Hepatocyte (in vitro differentiated cells): Measurements from ENCODE around the gene RIN3. TPM values are rescaled to one million over a fixed set of nuclear protein-coding genes. Genes with fewer than 3 reads are reported as not detected.

Experiments
- DNase-seq: peaks from one replicate; pipeline ENCODE4 v3.0.0-alpha.2; 2016; ENCODE audit warnings: low spot score
- H2AFZ ChIP-seq: fragments of 200-600 bp; sonication (generic); 2 replicates; pipeline ENCODE4 v1.6.0; 2016; ENCODE audit warnings: antibody characterized with exemption, mild to moderate bottlenecking
- H3K27ac ChIP-seq: fragments of 200-600 bp; sonication (generic); 2 replicates; pipeline ENCODE4 v1.5.1; 2016; ENCODE audit warnings: mild to moderate bottlenecking
- H3K27me3 ChIP-seq: fragments of 200-600 bp; sonication (generic); 2 replicates; pipeline ENCODE4 v1.6.1; 2016
- H3K36me3 ChIP-seq: fragments of 200-600 bp; sonication (generic); replicated peaks from 2 replicates; pipeline ENCODE4 v1.5.1; 2016; ENCODE audit warnings: low read depth; ENCODE audit not compliant: insufficient read depth
- H3K4me1 ChIP-seq: fragments of 200-600 bp; sonication (generic); 2 replicates; pipeline ENCODE4 v1.5.1; 2016; ENCODE audit warnings: mild to moderate bottlenecking, moderate library complexity; ENCODE audit not compliant: insufficient read depth
- H3K4me2 ChIP-seq: fragments of 200-600 bp; sonication (generic); 2 replicates; pipeline ENCODE4 v1.6.0; 2016
- H3K4me3 ChIP-seq: fragments of 200-600 bp; sonication (generic); 2 replicates; pipeline ENCODE4 v1.5.1; 2016; ENCODE audit warnings: mild to moderate bottlenecking
- H3K79me2 ChIP-seq: fragments of 200-600 bp; sonication (generic); 2 replicates; pipeline ENCODE4 v1.6.0; 2017; ENCODE audit warnings: mild to moderate bottlenecking
- H3K9me2 ChIP-seq: fragments of 200-600 bp; sonication (generic); replicated peaks from 2 replicates; pipeline ENCODE4 v1.6.0; 2017; ENCODE audit warnings: mild to moderate bottlenecking; ENCODE audit not compliant: insufficient read depth
- H3K9me3 ChIP-seq: fragments of 200-600 bp; sonication (generic); 2 replicates; pipeline ENCODE4 v1.5.1; 2016; ENCODE audit warnings: low read depth, mild to moderate bottlenecking
- H4K20me1 ChIP-seq: fragments of 200-600 bp; sonication (generic); 2 replicates; pipeline ENCODE4 v1.6.0; 2016; ENCODE audit warnings: mild to moderate bottlenecking; ENCODE audit not compliant: insufficient read depth, poor library complexity, severe bottlenecking
- EZH2 ChIP-seq: fragments of 200-600 bp; sonication (generic); IDR thresholded peaks from 2 replicates; pipeline ENCODE4 v1.6.1; 2016; ENCODE audit warnings: antibody characterized with exemption, mild to moderate bottlenecking, borderline replicate concordance
- EZH2phosphoT487 ChIP-seq: fragments of 200-600 bp; sonication (generic); IDR thresholded peaks from one replicate; pipeline ENCODE4 v1.6.1; 2018; ENCODE audit warnings: antibody characterized with exemption, mild to moderate bottlenecking, low read depth, moderate library complexity; ENCODE audit not compliant: unreplicated experiment, severe bottlenecking
- WGBS: methylation state at CpG from one replicate; pipeline ENCODE4 v1.1.6; 2016; ENCODE audit warnings: low lambda C conversion rate; ENCODE audit errors: missing lambda C conversion rate; 5-methylcytosine and 5-hydroxymethylcytosine counted together
- polyA plus RNA-seq: library from polyadenylated mRNA; unstranded; fragments of >200 nt; fragmentation: Nextera tagmentation; extraction: Ambion mirVana; gene quantifications from 2 replicates; pipeline ENCODE4 v1.2.1, GENCODE V29; 2016
- total RNA-seq: library from RNA; depleted of rRNA; stranded (reverse); fragments of >200 nt; gene quantifications from 2 replicates; pipeline ENCODE4 v1.2.3, GENCODE V29; 2014
- TF ChIP-seq, protein P1 (sequence below): fragments of 200-600 bp; sonication (generic); IDR thresholded peaks from 2 replicates; pipeline ENCODE4 v1.5.1; 2016; ENCODE audit warnings: antibody characterized with exemption, mild to moderate bottlenecking; ENCODE audit not compliant: poor library complexity

RIN3 gene
- total and polyA plus RNA-seq, 2 experiments from 2014 or later, result 4.2 to 11.8 TPM

DNA sequence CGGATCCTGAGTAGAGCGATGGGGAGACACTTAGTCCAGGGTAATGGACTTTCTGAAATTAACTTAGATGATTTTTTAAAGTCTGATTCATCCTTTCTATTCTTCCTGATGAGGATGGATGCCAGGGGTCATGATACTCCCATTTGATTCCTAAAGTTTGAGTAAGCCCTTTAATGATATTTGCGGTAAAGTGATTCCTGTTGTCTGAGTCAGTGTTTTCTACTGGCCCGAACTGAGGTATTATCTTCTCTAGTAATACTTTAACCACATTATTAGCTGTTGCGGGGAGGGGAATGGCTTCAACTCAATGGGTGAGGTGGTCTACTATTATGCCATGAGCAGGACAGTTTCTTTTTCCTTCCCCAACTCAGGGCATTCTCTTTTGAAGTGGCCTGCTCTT, 111.6 kb downstream of the RIN3 start:
- no peaks in the 10 kb centered on the region for H3K36me3 ChIP-seq
- H4K20me1 ChIP-seq, result no peaks in the 10 kb centered on the region
- TF ChIP-seq, protein P1, sequence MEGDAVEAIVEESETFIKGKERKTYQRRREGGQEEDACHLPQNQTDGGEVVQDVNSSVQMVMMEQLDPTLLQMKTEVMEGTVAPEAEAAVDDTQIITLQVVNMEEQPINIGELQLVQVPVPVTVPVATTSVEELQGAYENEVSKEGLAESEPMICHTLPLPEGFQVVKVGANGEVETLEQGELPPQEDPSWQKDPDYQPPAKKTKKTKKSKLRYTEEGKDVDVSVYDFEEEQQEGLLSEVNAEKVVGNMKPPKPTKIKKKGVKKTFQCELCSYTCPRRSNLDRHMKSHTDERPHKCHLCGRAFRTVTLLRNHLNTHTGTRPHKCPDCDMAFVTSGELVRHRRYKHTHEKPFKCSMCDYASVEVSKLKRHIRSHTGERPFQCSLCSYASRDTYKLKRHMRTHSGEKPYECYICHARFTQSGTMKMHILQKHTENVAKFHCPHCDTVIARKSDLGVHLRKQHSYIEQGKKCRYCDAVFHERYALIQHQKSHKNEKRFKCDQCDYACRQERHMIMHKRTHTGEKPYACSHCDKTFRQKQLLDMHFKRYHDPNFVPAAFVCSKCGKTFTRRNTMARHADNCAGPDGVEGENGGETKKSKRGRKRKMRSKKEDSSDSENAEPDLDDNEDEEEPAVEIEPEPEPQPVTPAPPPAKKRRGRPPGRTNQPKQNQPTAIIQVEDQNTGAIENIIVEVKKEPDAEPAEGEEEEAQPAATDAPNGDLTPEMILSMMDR, result no peak
- no peak for TF ChIP-seq EZH2phosphoT487
- no peak overlapping the region for H3K4me3 ChIP-seq
- WGBS, result 74% methylated on average over 5 of the region's 5 CpGs
- H3K9me3 ChIP-seq, result no peaks in the 10 kb centered on the region
- no peak overlapping the region for H3K4me2 ChIP-seq
- H3K27ac ChIP-seq, result no peak overlapping the region
- no peak overlapping the region for H2AFZ ChIP-seq
- no peaks in the 10 kb centered on the region for H3K79me2 ChIP-seq
- H3K4me1 ChIP-seq, result no peaks in the 10 kb centered on the region
- H3K9me2 ChIP-seq, result no peaks in the 10 kb centered on the region
- H3K27me3 ChIP-seq, result no peaks in the 10 kb centered on the region
- no peak for DNase-seq

DNA sequence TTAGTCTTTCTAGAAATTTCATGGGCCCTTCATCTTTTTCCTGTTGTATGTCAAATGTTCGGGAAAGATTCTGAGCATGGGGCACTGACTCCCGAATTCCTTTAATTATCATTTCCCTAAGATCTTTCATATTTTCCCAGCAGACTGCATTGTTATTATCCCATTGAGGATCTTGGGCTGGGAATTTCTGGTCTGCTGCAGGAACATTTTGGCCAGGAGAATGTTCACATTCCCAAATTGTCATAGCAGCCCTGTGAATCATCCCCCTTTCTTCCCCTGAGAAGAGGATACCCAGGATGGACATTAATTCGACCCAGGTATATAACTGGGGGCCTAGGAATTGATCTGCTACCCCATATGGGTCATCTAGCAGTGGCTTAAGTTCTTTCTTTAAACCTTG, 112.5 kb downstream of the RIN3 start:
- Histone ChIP-seq H3K79me2 (no peaks in the 10 kb centered on the region), H3K4me2 (no peak overlapping the region), H3K27me3 (no peaks in the 10 kb centered on the region), H3K9me2 (no peaks in the 10 kb centered on the region), H3K4me3 (no peak overlapping the region), H3K9me3 (no peaks in the 10 kb centered on the region), H2AFZ (no peak overlapping the region), H3K4me1 (no peaks in the 10 kb centered on the region), H4K20me1 (no peaks in the 10 kb centered on the region), H3K27ac (no peak overlapping the region), H3K36me3 (no peaks in the 10 kb centered on the region)
- WGBS, result 84% methylated on average over 3 of the region's 3 CpGs
- DNase-seq, result no peak
- no peak for TF ChIP-seq EZH2phosphoT487

DNA sequence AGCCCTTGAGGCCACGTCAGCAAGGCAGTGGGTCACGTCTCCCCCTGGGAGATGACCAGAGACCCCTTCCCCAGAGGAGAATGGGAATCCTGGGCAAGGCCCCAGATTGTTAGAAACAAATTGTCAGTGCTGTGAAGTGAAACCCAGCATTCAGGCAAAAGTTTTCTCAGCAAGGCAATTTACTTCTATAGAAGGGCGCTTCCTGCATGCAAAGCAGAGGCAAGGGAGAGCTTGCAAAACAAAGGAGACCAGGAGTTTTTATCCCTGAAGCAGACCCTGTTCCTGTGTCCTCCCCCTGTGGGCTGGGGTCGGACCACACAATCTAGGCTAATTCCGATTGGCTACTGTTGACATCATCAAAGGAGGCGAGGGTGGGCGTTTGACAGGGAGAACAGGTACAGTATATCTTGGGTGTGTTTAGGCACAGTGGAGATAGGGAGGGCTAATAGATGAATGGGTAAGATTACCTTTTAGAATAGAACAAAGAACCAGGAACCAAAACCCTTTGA, 114.2 kb downstream of the RIN3 start:
- Histone ChIP-seq H2AFZ (no peak overlapping the region), H3K27me3 (no peaks in the 10 kb centered on the region), H3K27ac (no peak overlapping the region), H3K9me3 (no peaks in the 10 kb centered on the region), H3K36me3 (no peaks in the 10 kb centered on the region), H3K4me3 (no peak overlapping the region), H3K79me2 (no peaks in the 10 kb centered on the region), H3K4me2 (no peak overlapping the region), H3K9me2 (no peaks in the 10 kb centered on the region), H4K20me1 (no peaks in the 10 kb centered on the region), H3K4me1 (no peaks in the 10 kb centered on the region)
- no peak for DNase-seq
- no peak for TF ChIP-seq EZH2phosphoT487
- TF ChIP-seq, protein P1, result no peak
- TF ChIP-seq EZH2, result no peak
- WGBS, result 65% methylated on average over 7 of the region's 7 CpGs

DNA sequence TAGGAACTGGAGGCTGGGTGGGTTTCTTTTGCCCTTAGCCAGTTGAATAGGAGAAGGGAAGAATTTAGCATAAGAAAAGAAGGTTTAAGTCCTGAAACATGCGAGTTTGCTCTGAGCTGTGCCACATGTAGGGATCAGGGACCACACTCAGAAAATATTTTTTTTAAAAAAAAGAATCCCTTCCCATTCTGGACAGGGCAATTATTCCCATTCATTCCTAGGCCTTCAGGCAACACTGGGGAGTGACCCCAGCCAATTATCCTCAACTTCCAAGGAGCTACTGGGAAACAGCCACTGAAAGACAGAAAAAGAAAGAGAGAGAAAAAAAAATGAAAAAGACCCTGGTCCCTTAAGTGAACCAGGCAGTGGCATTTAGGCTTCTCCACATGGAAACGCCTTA, 115.1 kb downstream of the RIN3 start:
- no peaks in the 10 kb centered on the region for H3K27me3 ChIP-seq
- H3K79me2 ChIP-seq, result no peaks in the 10 kb centered on the region
- no peak overlapping the region for H3K4me3 ChIP-seq
- H3K36me3 ChIP-seq, result no peaks in the 10 kb centered on the region
- no peaks in the 10 kb centered on the region for H3K9me2 ChIP-seq
- TF ChIP-seq, protein P1, result no peak
- TF ChIP-seq EZH2 (no peak), EZH2phosphoT487 (no peak)
- no peak overlapping the region for H3K4me2 ChIP-seq
- H3K4me1 ChIP-seq, result no peaks in the 10 kb centered on the region
- H4K20me1 ChIP-seq, result no peaks in the 10 kb centered on the region
- no peak for DNase-seq
- 64% methylated on average over 2 of the region's 2 CpGs for WGBS
- no peaks in the 10 kb centered on the region for H3K9me3 ChIP-seq
- H3K27ac ChIP-seq, result no peak overlapping the region
- H2AFZ ChIP-seq, result no peak overlapping the region
